ENCODE data around the gene PTPRD.

The PTPRD gene

GRCh38 chr9:8850914-8851313, 1761.9 kb downstream of the PTPRD start:
- DNase-seq = no peak

- DNase-seq = no peak
Measured at GRCh38 chr9:8845808-8846207, 1767.0 kb downstream of the PTPRD start.

GRCh38 chr9:8845376-8845775, 1767.4 kb downstream of the PTPRD start:
- DNase-seq = no peak

GRCh38 chr9:8844549-8844948, 1768.3 kb downstream of the PTPRD start:
- no peak for DNase-seq

GRCh38 chr9:8842402-8843193, 1770.2 kb downstream of the PTPRD start:
- no peak for DNase-seq

GRCh38 chr9:8838136-8838535, 1774.7 kb downstream of the PTPRD start:
- DNase-seq = no peak

GRCh38 chr9:8835291-8835690, 1777.5 kb downstream of the PTPRD start:
- DNase-seq = no peak

- no peak for DNase-seq
Measured at GRCh38 chr9:8832955-8833354, 1779.8 kb downstream of the PTPRD start.

- DNase-seq = no peak
Measured at GRCh38 chr9:8832386-8832785, 1780.4 kb downstream of the PTPRD start.

- DNase-seq = no peak
Measured at GRCh38 chr9:8831568-8831967, 1781.2 kb downstream of the PTPRD start.

- no peak for DNase-seq
Measured at GRCh38 chr9:8826281-8826680, 1786.5 kb downstream of the PTPRD start.

GRCh38 chr9:8825585-8826147, 1787.1 kb downstream of the PTPRD start:
- no peak for DNase-seq

GRCh38 chr9:8823131-8823895, 1789.5 kb downstream of the PTPRD start:
- no peak for DNase-seq

- no peak for DNase-seq
Measured at GRCh38 chr9:8822667-8823025, 1790.2 kb downstream of the PTPRD start.

GRCh38 chr9:8821910-8822666, 1790.7 kb downstream of the PTPRD start:
- no peak for DNase-seq

- no peak for DNase-seq
Measured at GRCh38 chr9:8817335-8817734, 1795.5 kb downstream of the PTPRD start.

- peak; percentile 34 for DNase-seq
Measured at GRCh38 chr9:8816361-8816760, 1796.4 kb downstream of the PTPRD start.

- DNase-seq = no peak
Measured at GRCh38 chr9:8815931-8816330, 1796.9 kb downstream of the PTPRD start.

- no peak for DNase-seq
Measured at GRCh38 chr9:8815219-8815618, 1797.6 kb downstream of the PTPRD start.

- no peak for DNase-seq
Measured at GRCh38 chr9:8812888-8813287, 1799.9 kb downstream of the PTPRD start.

- no peak for DNase-seq
Measured at GRCh38 chr9:8809741-8810140, 1803.1 kb downstream of the PTPRD start.

- no peak for DNase-seq
Measured at GRCh38 chr9:8806150-8806549, 1806.7 kb downstream of the PTPRD start.

- no peak for DNase-seq
Measured at GRCh38 chr9:8804613-8805012, 1808.2 kb downstream of the PTPRD start.
